Uterus (tissue), 2 donors: ENCODE measurements around the gene MTX1.

ENCODE experiments used
- CTCF ChIP-seq, 4 experiments: fragments of 200-600 bp in 2 of 4; fragments of 450-650 bp in 2 of 4; sonication (generic) in 2 of 4; IDR thresholded peaks; one replicate each; pipeline ENCODE4 v1.5.1; 2016 to 2019; ENCODE audit warnings: antibody characterized with exemption in 4 of 4, mild to moderate bottlenecking in 2 of 4, moderate library complexity in 1 of 4
- POLR2A ChIP-seq, 2 donors: fragments of 450-650 bp; IDR thresholded peaks; one replicate each; pipeline ENCODE4 v1.6.1; 2016; ENCODE audit warnings: antibody characterized with exemption in 2 of 2, mild to moderate bottlenecking in 1 of 2, moderate library complexity in 1 of 2

DNA sequence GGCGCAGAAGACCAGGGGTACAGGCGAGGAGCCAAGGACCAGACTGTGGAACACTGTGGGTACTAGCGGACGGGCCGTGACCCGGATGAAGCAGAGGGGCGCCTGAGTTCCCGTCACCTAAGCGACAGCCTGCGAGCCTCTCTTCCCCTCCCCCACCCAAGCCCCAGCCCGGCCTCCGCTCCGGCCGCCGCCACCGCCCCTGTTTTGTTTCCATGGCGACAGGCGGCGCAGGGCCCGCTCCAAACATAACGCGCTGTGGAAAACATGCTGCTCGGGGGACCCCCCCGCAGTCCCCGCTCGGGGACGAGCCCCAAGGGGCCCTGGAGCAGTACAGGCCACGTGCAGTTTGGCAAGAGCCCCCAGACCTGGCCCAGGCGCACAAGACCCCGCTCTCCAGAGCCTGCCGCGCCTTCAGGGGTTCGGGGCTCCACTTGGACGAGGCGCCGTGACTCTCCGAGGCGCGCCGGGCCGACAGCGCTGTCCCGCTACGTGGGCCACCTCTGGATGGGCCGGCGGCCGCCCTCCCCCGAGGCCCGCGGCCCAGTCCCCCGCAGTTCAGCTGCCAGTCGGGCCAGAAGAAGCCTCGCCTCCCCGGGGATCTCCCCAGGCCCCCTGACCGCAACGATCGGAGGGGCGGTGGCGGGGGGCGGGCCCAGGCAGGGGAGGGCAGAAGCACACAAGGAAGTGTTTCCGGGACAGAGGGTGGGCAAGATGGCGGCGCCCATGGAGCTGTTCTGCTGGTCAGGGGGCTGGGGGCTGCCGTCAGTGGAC lies at the start of gene MTX1:
- no peak for TF ChIP-seq CTCF (IDR thresholded peaks at IDR 0.05)
- TF ChIP-seq POLR2A (IDR thresholded peaks at IDR 0.05), result peak; percentile 27 to 79
